Keratinocyte (primary cell): Measurements from ENCODE around the gene PVR. TPM values are rescaled to one million over a fixed set of nuclear protein-coding genes. Genes with fewer than 3 reads are reported as not detected.

Experiments
- DNase-seq: peaks from one replicate; pipeline ENCODE4 v3.0.0-alpha.2; 2011; ENCODE audit warnings: low read depth, missing footprints, low spot score
- FAIRE-seq: peaks from 2 replicates; lab custom pipeline; 2011; peaks lifted over from hg19 to GRCh38; lab: Jason Lieb, UNC
- H2AFZ ChIP-seq: 2 replicates; pipeline ENCODE4 v1.6.0; 2012; ENCODE audit warnings: low read length, control low read depth, inconsistent platforms; ENCODE audit not compliant: control insufficient read depth
- H3K27ac ChIP-seq: 2 replicates; pipeline ENCODE4 v1.5.1; 2011; ENCODE audit warnings: low read length; ENCODE audit not compliant: control insufficient read depth, insufficient read depth
- H3K27me3 ChIP-seq: 3 replicates; pipeline ENCODE4 v1.6.0; 2011; ENCODE audit warnings: low read length; ENCODE audit not compliant: control insufficient read depth, insufficient read depth; ENCODE audit errors: extremely low read depth
- H3K36me3 ChIP-seq, 2 experiments: 2 replicates in 1 of 2; 3 replicates in 1 of 2; pipeline ENCODE4 v1.5.1; 2011; ENCODE audit warnings: low read length in 2 of 2, mild to moderate bottlenecking in 1 of 2; ENCODE audit not compliant: control insufficient read depth in 2 of 2, insufficient read depth in 2 of 2; ENCODE audit errors: extremely low read depth in 1 of 2
- H3K4me1 ChIP-seq: 3 replicates; pipeline ENCODE4 v1.5.1; 2011; ENCODE audit warnings: low read length; ENCODE audit not compliant: control insufficient read depth, insufficient read depth; ENCODE audit errors: extremely low read depth
- H3K4me2 ChIP-seq: 3 replicates; pipeline ENCODE4 v1.6.0; 2011; ENCODE audit warnings: low read depth, low read length; ENCODE audit not compliant: control insufficient read depth, insufficient read depth; ENCODE audit errors: extremely low read depth
- H3K4me3 ChIP-seq, 3 experiments: fragments of 200-600 bp in 1 of 3; sonication (generic) in 1 of 3; 2 replicates in 2 of 3; 3 replicates in 1 of 3; pipeline ENCODE4 v1.5.1; 2011 to 2016; ENCODE audit warnings: low read length in 3 of 3, mild to moderate bottlenecking in 3 of 3, control low read depth in 2 of 3, inconsistent platforms in 1 of 3, low read depth in 1 of 3, mixed read lengths in 1 of 3, mixed run types in 1 of 3, moderate library complexity in 1 of 3; ENCODE audit not compliant: control insufficient read depth in 2 of 3, insufficient read depth in 2 of 3; ENCODE audit errors: extremely low read depth in 1 of 3
- H3K79me2 ChIP-seq: 2 replicates; pipeline ENCODE4 v1.6.0; 2012; ENCODE audit warnings: low read length; ENCODE audit not compliant: control insufficient read depth, insufficient read depth
- H3K9ac ChIP-seq: 3 replicates; pipeline ENCODE4 v1.6.0; 2011; ENCODE audit warnings: low read length; ENCODE audit not compliant: control insufficient read depth, insufficient read depth; ENCODE audit errors: extremely low read depth
- H3K9me1 ChIP-seq: 3 replicates; pipeline ENCODE4 v1.6.0; 2011; ENCODE audit warnings: low read length; ENCODE audit not compliant: control insufficient read depth, insufficient read depth; ENCODE audit errors: extremely low read depth
- H3K9me3 ChIP-seq: 2 replicates; pipeline ENCODE4 v1.5.1; 2012; ENCODE audit warnings: low read depth, low read length; ENCODE audit not compliant: control insufficient read depth
- H4K20me1 ChIP-seq: 3 replicates; pipeline ENCODE4 v1.6.0; 2011; ENCODE audit warnings: low read length; ENCODE audit not compliant: control insufficient read depth, insufficient read depth; ENCODE audit errors: extremely low read depth
- EZH2 ChIP-seq: IDR thresholded peaks from one replicate; pipeline ENCODE4 v1.6.1; 2012; ENCODE audit warnings: inconsistent platforms, mild to moderate bottlenecking, low read length, moderate library complexity
- dilution Hi-C: fragments of 300-500 bp; cut with MboI; formaldehyde crosslinking; loops from one replicate; pipeline ENCODE4 v1.7.0; 2020; ENCODE audit warnings: low sequenced_read_pairs; ENCODE audit not compliant: extremely low pct_ligation_motif_present
- polyA plus RNA-seq, 5 experiments: library from polyadenylated mRNA; depleted of rRNA in 3 of 5; stranded (reverse) in 3 of 5; stranded (forward) in 1 of 5; unstranded in 1 of 5; fragments of >200 nt; gene quantifications; 1 replicate in 1 of 5; 2 replicates in 3 of 5; 3 replicates in 1 of 5; pipeline versions ENCODE4 v1.2.1 to v1.2.3, GENCODE V29; 2011 to 2012; ENCODE audit warnings: missing spikeins in 2 of 5, low read depth in 1 of 5, low replicate concordance in 1 of 5
- TF ChIP-seq, protein P1 (sequence below), 3 experiments: IDR thresholded peaks in 1 of 3; conservative IDR thresholded peaks in 1 of 3; optimal IDR thresholded peaks in 1 of 3; 2 replicates in 2 of 3; 3 replicates in 1 of 3; pipeline versions ENCODE3 to v1.5.1; 2011; ENCODE audit warnings: low read length in 3 of 3, mild to moderate bottlenecking in 3 of 3, moderate library complexity in 2 of 3, control low read depth in 1 of 3, inconsistent platforms in 1 of 3; ENCODE audit not compliant: insufficient read depth in 2 of 3; ENCODE audit errors: extremely low read depth in 1 of 3

The PVR gene
- polyA plus RNA-seq, 1 donor (not counting 4 experiments of a cell fraction or from before 2014, with no cell fraction given): 48.1 TPM

DNA sequence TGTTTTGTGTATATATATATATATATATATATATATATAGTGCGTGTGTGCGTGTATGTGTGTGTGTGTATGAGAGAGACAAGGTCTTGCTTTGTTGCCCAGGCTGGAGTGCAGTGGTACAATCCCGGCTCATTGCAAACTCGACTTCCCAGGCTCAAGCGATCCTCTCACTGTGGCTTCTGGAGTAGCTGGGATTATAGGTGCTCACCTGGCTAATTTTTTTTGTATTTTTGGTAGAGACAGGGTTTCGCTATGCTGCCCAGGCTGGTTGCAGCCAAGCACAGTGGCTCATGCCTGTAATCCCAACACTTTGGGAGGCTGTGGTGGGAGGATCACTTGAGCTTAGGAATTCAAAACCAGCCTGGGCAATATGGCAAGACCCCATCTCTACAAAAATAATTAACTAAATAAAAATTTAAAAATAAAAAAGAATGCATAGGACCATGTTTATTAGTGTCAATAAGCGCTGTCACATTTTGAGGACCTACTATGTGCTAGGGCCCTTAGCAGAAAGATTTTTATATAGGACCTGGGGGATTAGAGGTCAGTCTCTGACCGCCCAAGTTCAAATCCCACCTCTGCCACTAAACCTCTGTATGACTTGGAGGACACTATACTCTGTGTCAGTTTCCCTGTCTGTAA, 1.8 kb downstream of the PVR start:
- Histone ChIP-seq H4K20me1 (peaks cover 13% of the 10 kb centered on the region), H3K9me3 (no peaks in the 10 kb centered on the region), H3K36me3 (peaks cover 21 to 37% of the 10 kb centered on the region in 2 experiments), H3K27me3 (no peaks in the 10 kb centered on the region), H3K9me1 (peaks cover 3% of the 10 kb centered on the region), H3K27ac (no peak overlapping the region), H2AFZ (no peak overlapping the region), H3K4me3 (peak overlapping the region; percentile 11 to 37 (median 34)), H3K9ac (no peak overlapping the region), H3K4me1 (peaks cover 31% of the 10 kb centered on the region), H3K79me2 (peaks cover 55% of the 10 kb centered on the region), H3K4me2 (peak overlapping the region; percentile 68)
- FAIRE-seq: no peak
- no peak for TF ChIP-seq EZH2
- TF ChIP-seq, protein P1, sequence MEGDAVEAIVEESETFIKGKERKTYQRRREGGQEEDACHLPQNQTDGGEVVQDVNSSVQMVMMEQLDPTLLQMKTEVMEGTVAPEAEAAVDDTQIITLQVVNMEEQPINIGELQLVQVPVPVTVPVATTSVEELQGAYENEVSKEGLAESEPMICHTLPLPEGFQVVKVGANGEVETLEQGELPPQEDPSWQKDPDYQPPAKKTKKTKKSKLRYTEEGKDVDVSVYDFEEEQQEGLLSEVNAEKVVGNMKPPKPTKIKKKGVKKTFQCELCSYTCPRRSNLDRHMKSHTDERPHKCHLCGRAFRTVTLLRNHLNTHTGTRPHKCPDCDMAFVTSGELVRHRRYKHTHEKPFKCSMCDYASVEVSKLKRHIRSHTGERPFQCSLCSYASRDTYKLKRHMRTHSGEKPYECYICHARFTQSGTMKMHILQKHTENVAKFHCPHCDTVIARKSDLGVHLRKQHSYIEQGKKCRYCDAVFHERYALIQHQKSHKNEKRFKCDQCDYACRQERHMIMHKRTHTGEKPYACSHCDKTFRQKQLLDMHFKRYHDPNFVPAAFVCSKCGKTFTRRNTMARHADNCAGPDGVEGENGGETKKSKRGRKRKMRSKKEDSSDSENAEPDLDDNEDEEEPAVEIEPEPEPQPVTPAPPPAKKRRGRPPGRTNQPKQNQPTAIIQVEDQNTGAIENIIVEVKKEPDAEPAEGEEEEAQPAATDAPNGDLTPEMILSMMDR (optimal IDR thresholded peaks at IDR 0.05 in 1 of 3, IDR thresholded peaks at IDR 0.05 in 1 of 3, conservative IDR thresholded peaks at IDR 0.05 in 1 of 3; ENCODE audit: extremely low read depth in 1 of 3, insufficient read depth in 2 of 3, low read length in 3 of 3): no peak
- no peak for DNase-seq
- dilution Hi-C loops: no loop called here

DNA sequence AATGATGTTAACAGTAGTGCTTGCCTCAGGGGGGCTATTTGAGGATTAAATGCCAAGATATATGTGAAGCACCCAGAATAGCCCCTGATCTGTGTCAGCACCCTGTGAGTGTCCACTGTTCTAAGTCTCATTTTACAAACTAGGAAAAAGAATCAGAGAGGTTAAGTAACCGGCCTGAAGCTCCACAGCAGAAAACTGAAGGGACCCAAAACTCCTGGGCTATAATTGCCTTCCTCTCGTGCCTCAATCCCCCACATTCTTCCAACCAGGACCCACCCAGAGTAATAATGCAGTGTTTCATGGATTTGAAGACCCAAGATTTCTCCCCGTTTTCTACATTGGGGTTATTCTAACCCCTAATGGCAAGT, 2.3 kb downstream of the PVR start:
- Histone ChIP-seq H3K4me3 (peak overlapping the region in 2 of 3 experiments; percentile 18 to 37), H3K79me2 (peaks cover 55% of the 10 kb centered on the region), H2AFZ (no peak overlapping the region), H3K36me3 (peaks cover 23 to 41% of the 10 kb centered on the region in 2 experiments), H3K9me1 (peaks cover 3% of the 10 kb centered on the region), H3K9ac (no peak overlapping the region), H3K9me3 (no peaks in the 10 kb centered on the region), H3K4me2 (peak overlapping the region; percentile 68), H3K27me3 (no peaks in the 10 kb centered on the region), H4K20me1 (peaks cover 13% of the 10 kb centered on the region), H3K27ac (no peak overlapping the region), H3K4me1 (peaks cover 31% of the 10 kb centered on the region)
- TF ChIP-seq EZH2: no peak
- TF ChIP-seq, protein P1 (optimal IDR thresholded peaks at IDR 0.05 in 1 of 3, IDR thresholded peaks at IDR 0.05 in 1 of 3, conservative IDR thresholded peaks at IDR 0.05 in 1 of 3; ENCODE audit: extremely low read depth in 1 of 3, insufficient read depth in 2 of 3, low read length in 3 of 3): no peak
- FAIRE-seq (no peak), DNase-seq (no peak)
- dilution Hi-C loops: no loop called here
